ENCODE data around the gene HOXC6.

DNA sequence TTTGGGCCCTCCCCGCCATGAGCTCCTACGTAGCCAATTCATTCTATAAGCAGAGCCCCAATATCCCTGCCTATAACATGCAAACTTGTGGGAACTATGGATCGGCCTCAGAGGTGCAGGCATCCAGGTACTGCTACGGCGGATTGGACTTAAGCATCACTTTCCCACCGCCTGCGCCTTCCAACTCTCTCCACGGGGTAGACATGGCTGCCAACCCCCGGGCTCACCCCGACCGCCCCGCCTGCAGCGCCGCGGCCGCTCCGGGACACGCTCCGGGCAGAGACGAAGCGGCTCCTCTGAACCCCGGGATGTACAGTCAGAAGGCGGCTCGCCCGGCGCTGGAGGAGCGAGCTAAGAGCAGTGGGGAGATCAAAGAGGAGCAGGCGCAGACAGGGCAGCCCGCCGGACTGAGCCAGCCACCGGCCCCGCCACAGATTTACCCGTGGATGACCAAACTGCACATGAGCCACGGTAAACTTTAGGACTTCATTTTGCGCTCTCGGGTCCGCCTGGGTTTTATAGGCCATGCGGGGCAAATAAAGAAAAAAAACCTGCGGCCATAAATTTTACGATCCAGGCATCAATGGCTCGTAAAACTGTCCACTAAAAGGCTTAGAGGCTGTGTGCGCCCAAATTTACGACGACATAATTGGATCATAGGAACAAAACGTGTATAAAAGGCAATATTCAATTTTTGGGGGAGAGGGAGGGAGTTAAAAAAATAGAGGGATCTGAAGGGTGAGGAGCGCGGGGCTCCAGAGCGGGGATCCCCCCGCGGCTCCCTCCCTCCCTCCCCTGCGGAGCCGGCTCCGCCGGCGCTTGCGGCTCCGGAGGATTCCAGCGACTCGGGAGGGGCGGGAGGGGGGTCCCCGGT is 5.1 kb downstream of the HOXC6 start:
- TF ChIP-seq CREM (IDR thresholded peaks at IDR 0.05; ENCODE audit: low read depth) (no peak), EP300 (IDR thresholded peaks at IDR 0.05; ENCODE audit: borderline replicate concordance in 1 of 2, control insufficient read depth in 1 of 2, low read depth in 2 of 2, low read length in 2 of 2) (no peak), TAF1 (IDR thresholded peaks at IDR 0.05; ENCODE audit: borderline replicate concordance, low read depth, low read length) (no peak), NFIC (IDR thresholded peaks at IDR 0.05; ENCODE audit: low read depth, low read length) (no peak)
- TF ChIP-seq, protein P1, sequence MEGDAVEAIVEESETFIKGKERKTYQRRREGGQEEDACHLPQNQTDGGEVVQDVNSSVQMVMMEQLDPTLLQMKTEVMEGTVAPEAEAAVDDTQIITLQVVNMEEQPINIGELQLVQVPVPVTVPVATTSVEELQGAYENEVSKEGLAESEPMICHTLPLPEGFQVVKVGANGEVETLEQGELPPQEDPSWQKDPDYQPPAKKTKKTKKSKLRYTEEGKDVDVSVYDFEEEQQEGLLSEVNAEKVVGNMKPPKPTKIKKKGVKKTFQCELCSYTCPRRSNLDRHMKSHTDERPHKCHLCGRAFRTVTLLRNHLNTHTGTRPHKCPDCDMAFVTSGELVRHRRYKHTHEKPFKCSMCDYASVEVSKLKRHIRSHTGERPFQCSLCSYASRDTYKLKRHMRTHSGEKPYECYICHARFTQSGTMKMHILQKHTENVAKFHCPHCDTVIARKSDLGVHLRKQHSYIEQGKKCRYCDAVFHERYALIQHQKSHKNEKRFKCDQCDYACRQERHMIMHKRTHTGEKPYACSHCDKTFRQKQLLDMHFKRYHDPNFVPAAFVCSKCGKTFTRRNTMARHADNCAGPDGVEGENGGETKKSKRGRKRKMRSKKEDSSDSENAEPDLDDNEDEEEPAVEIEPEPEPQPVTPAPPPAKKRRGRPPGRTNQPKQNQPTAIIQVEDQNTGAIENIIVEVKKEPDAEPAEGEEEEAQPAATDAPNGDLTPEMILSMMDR (IDR thresholded peaks at IDR 0.05 in 2 of 3, conservative IDR thresholded peaks at IDR 0.05 in 1 of 3; ENCODE audit: control insufficient read depth in 2 of 3, extremely low read depth in 1 of 3, insufficient read depth in 1 of 3, low read depth in 3 of 3, low read length in 3 of 3), result no peak
- TF ChIP-seq, protein P2, sequence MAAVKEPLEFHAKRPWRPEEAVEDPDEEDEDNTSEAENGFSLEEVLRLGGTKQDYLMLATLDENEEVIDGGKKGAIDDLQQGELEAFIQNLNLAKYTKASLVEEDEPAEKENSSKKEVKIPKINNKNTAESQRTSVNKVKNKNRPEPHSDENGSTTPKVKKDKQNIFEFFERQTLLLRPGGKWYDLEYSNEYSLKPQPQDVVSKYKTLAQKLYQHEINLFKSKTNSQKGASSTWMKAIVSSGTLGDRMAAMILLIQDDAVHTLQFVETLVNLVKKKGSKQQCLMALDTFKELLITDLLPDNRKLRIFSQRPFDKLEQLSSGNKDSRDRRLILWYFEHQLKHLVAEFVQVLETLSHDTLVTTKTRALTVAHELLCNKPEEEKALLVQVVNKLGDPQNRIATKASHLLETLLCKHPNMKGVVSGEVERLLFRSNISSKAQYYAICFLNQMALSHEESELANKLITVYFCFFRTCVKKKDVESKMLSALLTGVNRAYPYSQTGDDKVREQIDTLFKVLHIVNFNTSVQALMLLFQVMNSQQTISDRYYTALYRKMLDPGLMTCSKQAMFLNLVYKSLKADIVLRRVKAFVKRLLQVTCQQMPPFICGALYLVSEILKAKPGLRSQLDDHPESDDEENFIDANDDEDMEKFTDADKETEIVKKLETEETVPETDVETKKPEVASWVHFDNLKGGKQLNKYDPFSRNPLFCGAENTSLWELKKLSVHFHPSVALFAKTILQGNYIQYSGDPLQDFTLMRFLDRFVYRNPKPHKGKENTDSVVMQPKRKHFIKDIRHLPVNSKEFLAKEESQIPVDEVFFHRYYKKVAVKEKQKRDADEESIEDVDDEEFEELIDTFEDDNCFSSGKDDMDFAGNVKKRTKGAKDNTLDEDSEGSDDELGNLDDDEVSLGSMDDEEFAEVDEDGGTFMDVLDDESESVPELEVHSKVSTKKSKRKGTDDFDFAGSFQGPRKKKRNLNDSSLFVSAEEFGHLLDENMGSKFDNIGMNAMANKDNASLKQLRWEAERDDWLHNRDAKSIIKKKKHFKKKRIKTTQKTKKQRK (IDR thresholded peaks at IDR 0.05; ENCODE audit: low read depth, low read length), result no peak

Data from GM12878 (cell line).